Ovary (tissue), 9 donors: ENCODE data around the gene IL1RAPL2. TPM values are rescaled to one million over a fixed set of nuclear protein-coding genes. Genes with fewer than 3 reads are reported as not detected.
"Not testable (repeated sequence)": the region's sequence is repeated elsewhere in the genome, so short reads cannot be mapped to it uniquely, and the experiment has no call there.

Experiments
- DNase-seq, 5 donors: peaks; one replicate each; pipeline ENCODE4 v3.0.0-alpha.2; 2019 to 2020
- H3K27ac ChIP-seq, 2 donors: fragments of 200-600 bp; one replicate each; pipeline versions ENCODE4 v1.5.1 to v1.8.0; 2019 to 2022
- H3K27me3 ChIP-seq: fragments of 200-600 bp; one replicate; pipeline ENCODE4 v1.8.0; 2022
- H3K36me3 ChIP-seq: fragments of 200-600 bp; sonication (generic); one replicate; pipeline ENCODE4 v1.5.1; 2019
- H3K4me1 ChIP-seq: one replicate; pipeline ENCODE4 v1.8.1; 2013; ENCODE audit warnings: mild to moderate bottlenecking, moderate library complexity; ENCODE audit not compliant: insufficient read depth
- H3K4me3 ChIP-seq: fragments of 200-600 bp; sonication (generic); one replicate; pipeline ENCODE4 v1.5.1; 2017
- H3K9me3 ChIP-seq, 2 donors: fragments of 200-600 bp in 1 of 2; sonication (generic) in 1 of 2; one replicate each; pipeline versions ENCODE4 v1.5.1 to v1.8.1; 2013 to 2019; ENCODE audit warnings: mild to moderate bottlenecking in 1 of 2, moderate library complexity in 1 of 2
- CTCF ChIP-seq, 3 donors: fragments of 450-650 bp in 2 of 3; fragments of 200-600 bp in 1 of 3; IDR thresholded peaks; one replicate each; pipeline versions ENCODE4 v1.5.1 to v1.8.0; 2016 to 2022; ENCODE audit warnings: antibody characterized with exemption in 3 of 3, mild to moderate bottlenecking in 1 of 3
- EP300 ChIP-seq: sonication (generic); formaldehyde crosslinking; IDR thresholded peaks from one replicate; pipeline ENCODE4 v1.6.1; 2017; ENCODE audit warnings: antibody characterized with exemption
- POLR2A ChIP-seq: fragments of 450-650 bp; IDR thresholded peaks from one replicate; pipeline ENCODE4 v1.6.1; 2017; ENCODE audit warnings: antibody characterized with exemption, mild to moderate bottlenecking, moderate library complexity
- WGBS, 3 donors: extraction: QIAGEN DNeasy Blood & Tissue Kit in 1 of 3; methylation state at CpG; one replicate each; pipeline versions ENCODE4 v1.1.5 to v1.1.7; 2013 to 2017; 5-methylcytosine and 5-hydroxymethylcytosine counted together
- intact Hi-C, 4 donors: fragments of 100-400 bp; cut with DNase I; formaldehyde crosslinking; loops; one replicate each; pipeline versions ENCODE4 v1.11.0 to v1.15.1; 2022 to 2023
- polyA plus RNA-seq, 2 donors: library from polyadenylated mRNA; stranded (reverse); fragments of 200-250 nt in 1 of 2; fragments of 350-450 nt in 1 of 2; fragmentation: Illumina TruSeq in 1 of 2; extraction: RNeasy Lipid Tissue Mini Kit (QIAGEN cat#74804) in 1 of 2; gene quantifications; one replicate each; pipeline ENCODE4 v1.2.3, GENCODE V29; 2013 to 2014
- total RNA-seq, 7 donors: library from RNA; depleted of rRNA in 2 of 7; stranded (reverse); fragments of >200 nt in 2 of 7; fragmentation: NEBNext Ultra II Directional in 3 of 7; extraction: Animal tissue kit (Norgen Biotek cat#: 25700) in 3 of 7; gene quantifications; one replicate each; pipeline versions ENCODE4 v1.1.0 to v1.2.4, GENCODE V29; 2016 to 2023
- donor health status: DM: no; HTN: no; CAD: no; lungs with moderate emphysema.
- donor health status: DM: no; HTN: no; CAD: no.
- donor health status: Bipolar disorder and iron deficiency.
- donor health status: DM: yes; HTN: yes; CAD: no.
- donor health status: DM: no; HTN: no; CAD: no.
- donor health status: DM: yes; HTN: yes; CAD: no.

The IL1RAPL2 gene
- total and polyA plus RNA-seq, 9 donors = 0.08 to 1.1 (median 0.32) TPM; not detected in 3

DNA sequence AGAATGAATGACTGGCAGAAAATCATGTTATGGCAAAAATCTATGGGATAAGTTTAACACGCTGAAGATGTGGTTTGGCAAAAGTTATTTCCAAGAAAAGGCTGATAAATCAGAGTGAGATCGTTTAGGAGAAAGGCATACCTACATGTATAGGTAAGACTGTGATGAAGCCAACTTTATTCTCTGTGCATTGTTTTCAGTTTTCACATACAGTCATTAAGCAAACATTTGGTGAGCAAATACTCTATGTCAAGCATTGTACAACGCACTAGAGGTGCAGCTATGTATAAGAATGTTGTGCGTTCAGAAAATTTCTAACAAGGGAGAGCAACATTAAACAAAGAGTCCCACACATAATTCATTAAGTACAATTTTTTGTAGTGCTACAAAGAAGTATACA lies 532.8 kb downstream of the IL1RAPL2 start:
- H3K9me3 ChIP-seq = no peaks in the 10 kb centered on the region
- H3K27ac ChIP-seq = no peak overlapping the region
- no peak for TF ChIP-seq EP300
- no peak for TF ChIP-seq POLR2A
- TF ChIP-seq CTCF (IDR thresholded peaks at IDR 0.05) = no peak
- H3K27me3 ChIP-seq = no peaks in the 10 kb centered on the region
- intact Hi-C loops = no loop called here
- H3K4me3 ChIP-seq = no peak overlapping the region
- H3K4me1 ChIP-seq = no peaks in the 10 kb centered on the region
- no peaks in the 10 kb centered on the region for H3K36me3 ChIP-seq
- WGBS, 3 donors = 68 to 79% (median 77%) methylated on average over 4 of the region's 4 CpGs
- DNase-seq = no peak

DNA sequence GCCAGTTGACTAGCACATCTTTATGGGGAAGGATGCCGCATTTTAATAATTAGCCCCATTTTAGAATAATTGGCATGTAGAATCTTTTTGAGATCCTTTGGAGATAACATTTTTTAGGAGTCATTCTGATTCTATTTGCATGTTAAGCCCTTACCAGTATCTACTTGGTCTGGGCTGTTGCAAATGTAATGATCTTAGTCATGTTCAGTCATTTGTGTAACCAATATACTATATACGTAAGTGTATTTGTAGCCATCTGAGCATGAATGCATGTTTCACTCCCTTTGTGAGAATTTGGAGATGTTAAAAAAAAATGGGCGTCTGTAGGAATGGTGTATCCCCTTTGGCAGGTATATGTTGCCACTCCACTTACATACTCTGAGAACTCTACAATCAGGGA lies 535.4 kb downstream of the IL1RAPL2 start:
- intact Hi-C loops = no loop called here
- Histone ChIP-seq H3K27me3 (no peaks in the 10 kb centered on the region), H3K36me3 (no peaks in the 10 kb centered on the region), H3K27ac (no peak overlapping the region), H3K4me3 (no peak overlapping the region), H3K9me3 (no peaks in the 10 kb centered on the region), H3K4me1 (no peaks in the 10 kb centered on the region)
- 82 to 87% (median 82%) methylated on average over 3 of the region's 3 CpGs for WGBS, 3 donors
- TF ChIP-seq POLR2A = no peak
- no peak for TF ChIP-seq CTCF (IDR thresholded peaks at IDR 0.05)
- no peak for TF ChIP-seq EP300
- DNase-seq = no peak

GRCh38 chrX:105109936-105110335 lies 543.9 kb downstream of the IL1RAPL2 start:
- no peak overlapping the region for H3K4me3 ChIP-seq
- no peak for DNase-seq
- 70 to 80% (median 78%) methylated on average over 6 of the region's 6 CpGs for WGBS, 3 donors
- H3K27me3 ChIP-seq = no peaks in the 10 kb centered on the region
- intact Hi-C loops = no loop called here
- H3K4me1 ChIP-seq = no peaks in the 10 kb centered on the region
- H3K36me3 ChIP-seq = no peaks in the 10 kb centered on the region
- no peak overlapping the region for H3K27ac ChIP-seq
- H3K9me3 ChIP-seq = no peaks in the 10 kb centered on the region
- TF ChIP-seq CTCF (IDR thresholded peaks at IDR 0.05) (no peak), POLR2A (no peak), EP300 (no peak)

DNA sequence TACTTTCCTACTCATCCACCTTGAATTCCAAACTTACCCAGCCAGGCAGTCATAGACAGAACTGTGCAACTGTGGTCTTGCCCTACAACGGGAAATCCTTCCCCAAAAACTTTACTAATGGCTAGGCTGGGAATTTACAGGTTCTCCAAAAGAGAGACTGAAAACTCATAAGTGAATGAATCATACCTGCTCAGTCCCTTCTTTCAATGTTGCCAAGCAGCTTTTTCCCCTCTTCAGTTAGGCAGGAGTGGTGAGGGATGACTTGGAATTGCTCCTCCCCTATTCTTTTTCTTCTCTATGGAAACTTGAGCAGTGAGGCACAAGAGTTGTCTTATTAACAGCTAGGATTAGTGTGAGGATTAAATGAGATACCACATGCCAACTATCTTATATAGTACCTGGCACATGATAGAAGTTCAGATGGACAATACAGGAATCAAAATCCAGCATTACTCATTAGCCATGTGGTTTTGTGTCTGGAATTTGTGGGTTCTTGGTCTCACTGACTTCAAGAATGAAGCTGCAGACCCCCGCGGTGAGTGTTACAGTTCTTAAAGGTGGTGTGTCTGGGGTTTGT lies 548.6 kb downstream of the IL1RAPL2 start:
- no peak overlapping the region for H3K27ac ChIP-seq
- H3K36me3 ChIP-seq = no peaks in the 10 kb centered on the region
- DNase-seq = no peak
- TF ChIP-seq POLR2A = no peak
- no peak for TF ChIP-seq EP300
- TF ChIP-seq CTCF (IDR thresholded peaks at IDR 0.05) = no peak
- 77 to 85% (median 84%) methylated on average over 3 of the region's 3 CpGs for WGBS, 3 donors
- H3K9me3 ChIP-seq = no peaks in the 10 kb centered on the region
- no peaks in the 10 kb centered on the region for H3K4me1 ChIP-seq
- no peaks in the 10 kb centered on the region for H3K27me3 ChIP-seq
- intact Hi-C loops = no loop called here
- no peak overlapping the region for H3K4me3 ChIP-seq

- H3K27ac ChIP-seq, H3K9me3 ChIP-seq, H3K36me3 ChIP-seq, H3K4me1 ChIP-seq, H3K4me3 ChIP-seq, H3K27me3 ChIP-seq, intact Hi-C loops: not testable (repeated sequence)
- peak in 1 of 5 donors; percentile 4 for DNase-seq
- WGBS, 3 donors = 87 to 91% (median 89%) methylated on average over 34 to 35 of the region's 35 CpGs
Observed at GRCh38 chrX:105115596-105116320, 549.8 kb downstream of the IL1RAPL2 start.
